Epithelial cell of proximal tubule (primary cell): ENCODE data around the gene CDC37. TPM values are rescaled to one million over a fixed set of nuclear protein-coding genes. Genes with fewer than 3 reads are reported as not detected.
"Not testable (repeated sequence)": the region's sequence is repeated elsewhere in the genome, so short reads cannot be mapped to it uniquely, and the experiment has no call there.

ENCODE experiments used
- DNase-seq: peaks from one replicate; pipeline ENCODE4 v3.0.0-alpha.2; 2011; ENCODE audit warnings: low read depth
- H3K4me3 ChIP-seq: 2 replicates; pipeline ENCODE4 v1.5.1; 2011; ENCODE audit warnings: low read depth, mild to moderate bottlenecking, low read length
- CTCF ChIP-seq: conservative IDR thresholded peaks from 2 replicates; pipeline ENCODE4 v1.5.1; 2012; ENCODE audit warnings: low read depth, mild to moderate bottlenecking, low read length
- total RNA-seq: library from RNA; depleted of rRNA; stranded (reverse); fragments of >200 nt; gene quantifications from 2 replicates; pipeline ENCODE4 v1.2.3, GENCODE V29; 2015

The CDC37 gene
- total RNA-seq, 1 donor from 2014 or later = 155 TPM

- peak overlapping the region; percentile 100 for H3K4me3 ChIP-seq
- TF ChIP-seq CTCF = no peak
- no peak for DNase-seq
Measured at GRCh38 chr19:10402441-10403038, 802 bp downstream of the CDC37 start.

- TF ChIP-seq CTCF = no peak
- no peak overlapping the region for H3K4me3 ChIP-seq
Measured at GRCh38 chr19:10399878-10400277, 3.5 kb downstream of the CDC37 start.

GRCh38 chr19:10399340-10399739 is 4.0 kb downstream of the CDC37 start:
- not testable (repeated sequence) for H3K4me3 ChIP-seq, DNase-seq

More at GRCh38 chr19:10399878-10400277, 3.5 kb downstream of the CDC37 start:
- DNase-seq = no peak

GRCh38 chr19:10398819-10399218 is 4.5 kb downstream of the CDC37 start:
- TF ChIP-seq CTCF = no peak
- no peak overlapping the region for H3K4me3 ChIP-seq
- no peak for DNase-seq

- no peak for TF ChIP-seq CTCF
- H3K4me3 ChIP-seq = no peak overlapping the region
- DNase-seq = no peak
Measured at GRCh38 chr19:10395917-10396316, 7.4 kb downstream of the CDC37 start.

- DNase-seq = no peak
- no peak overlapping the region for H3K4me3 ChIP-seq
- TF ChIP-seq CTCF = no peak
Measured at GRCh38 chr19:10395436-10395835, 7.9 kb downstream of the CDC37 start.

GRCh38 chr19:10395003-10395402 is 8.3 kb downstream of the CDC37 start:
- H3K4me3 ChIP-seq = no peak overlapping the region
- no peak for TF ChIP-seq CTCF
- no peak for DNase-seq

- DNase-seq = no peak
- H3K4me3 ChIP-seq = no peak overlapping the region
- TF ChIP-seq CTCF = no peak
Measured at GRCh38 chr19:10393137-10393536, 10.2 kb downstream of the CDC37 start.
